Measurements from ENCODE around the gene RRP36.

RRP36 gene

GRCh38 chr6:43007126-43007525, 14.3 kb upstream of the RRP36 start:
- DNase-seq (ENCODE audit: low spot score) = no peak

GRCh38 chr6:43009124-43009523, 12.3 kb upstream of the RRP36 start:
- DNase-seq (ENCODE audit: low spot score) = peak; percentile 32

- no peak for DNase-seq (ENCODE audit: low spot score)
Measured at GRCh38 chr6:43011207-43011606, 10.2 kb upstream of the RRP36 start.

GRCh38 chr6:43012364-43012763, 9.1 kb upstream of the RRP36 start:
- DNase-seq (ENCODE audit: low spot score) = no peak

- DNase-seq (ENCODE audit: low spot score) = no peak
Measured at GRCh38 chr6:43013097-43013842, 8.2 kb upstream of the RRP36 start.

GRCh38 chr6:43013843-43014433, 7.5 kb upstream of the RRP36 start, which contains the start of the genes KLHDC3 and MEA1:
Gene KLHDC3 (plus strand): TSS chr6:43014249. CDS start chr6:43017193, 2,944 bp downstream.
Gene MEA1 (minus strand): TSS chr6:43013946. CDS start chr6:43013813, 133 bp downstream.
- peak; percentile 100 for DNase-seq (ENCODE audit: low spot score)

- no peak for DNase-seq (ENCODE audit: low spot score)
Measured at GRCh38 chr6:43014434-43014909, 7.0 kb upstream of the RRP36 start.

- DNase-seq (ENCODE audit: low spot score) = no peak
Measured at GRCh38 chr6:43016176-43016942, 5.1 kb upstream of the RRP36 start.

GRCh38 chr6:43016943-43017334, 4.5 kb upstream of the RRP36 start:
- no peak for DNase-seq (ENCODE audit: low spot score)

- no peak for DNase-seq (ENCODE audit: low spot score)
Measured at GRCh38 chr6:43019152-43019551, 2.3 kb upstream of the RRP36 start.

GRCh38 chr6:43020052-43020705, 1.2 kb upstream of the RRP36 start:
- no peak for DNase-seq (ENCODE audit: low spot score)

GRCh38 chr6:43020847-43021246, 576 bp upstream of the RRP36 start:
- DNase-seq (ENCODE audit: low spot score) = no peak

- peak; percentile 48 for DNase-seq (ENCODE audit: low spot score)
Measured at GRCh38 chr6:43024436-43024835, 3.0 kb downstream of the RRP36 start.

GRCh38 chr6:43026365-43026764, 4.9 kb downstream of the RRP36 start:
- no peak for DNase-seq (ENCODE audit: low spot score)

- no peak for DNase-seq (ENCODE audit: low spot score)
Measured at GRCh38 chr6:43029120-43029519, 7.7 kb downstream of the RRP36 start.

GRCh38 chr6:43032326-43032725, 10.9 kb downstream of the RRP36 start:
- no peak for DNase-seq (ENCODE audit: low spot score)

GRCh38 chr6:43033496-43034189, 12.2 kb downstream of the RRP36 start:
- DNase-seq (ENCODE audit: low spot score) = no peak

- no peak for DNase-seq (ENCODE audit: low spot score)
Measured at GRCh38 chr6:43034190-43034525, 12.7 kb downstream of the RRP36 start.

- DNase-seq (ENCODE audit: low spot score) = no peak
Measured at GRCh38 chr6:43035495-43036194, 14.2 kb downstream of the RRP36 start.

GRCh38 chr6:43036712-43037111, 15.3 kb downstream of the RRP36 start:
- DNase-seq (ENCODE audit: low spot score) = no peak

- no peak for DNase-seq (ENCODE audit: low spot score)
Measured at GRCh38 chr6:43037197-43037596, 15.8 kb downstream of the RRP36 start.
